NCI-H345 treated with DMSO at 0.1 percent for 48 hours (cell line): Measurements from ENCODE around the gene LGI4.
"Not testable (repeated sequence)": the region's sequence is repeated elsewhere in the genome, so short reads cannot be mapped to it uniquely, and the experiment has no call there.

Source experiments
- DNase-seq: peaks from one replicate; lab custom pipeline; 2025; ENCODE audit not compliant: unreplicated experiment; lab: John Stamatoyannopoulos, UW

LGI4 gene

GRCh38 chr19:35161434-35161743 lies 26.5 kb upstream of the LGI4 start:
- DNase-seq, result no peak

- no peak for DNase-seq
Measured at GRCh38 chr19:35160629-35161433, 26.0 kb upstream of the LGI4 start.

DNA sequence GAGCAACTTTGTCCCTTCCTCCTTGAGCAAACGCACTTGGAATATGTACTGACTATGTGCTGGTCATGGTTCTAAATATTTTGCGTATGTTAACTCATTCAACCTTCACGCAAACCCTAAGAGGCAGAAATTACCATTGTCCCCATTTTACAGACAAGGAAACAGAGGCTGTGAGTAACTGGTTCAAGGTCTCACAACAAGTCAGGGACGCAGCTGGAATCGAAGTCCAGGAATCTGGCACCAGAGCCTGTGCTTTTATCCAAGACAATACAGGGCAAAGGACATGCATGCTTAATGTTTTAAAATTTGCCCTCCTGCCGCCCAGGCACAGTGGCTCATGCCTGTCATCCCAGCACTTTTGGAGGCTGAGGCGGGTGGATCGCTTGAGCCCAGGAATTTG lies 24.7 kb upstream of the LGI4 start:
- DNase-seq, result no peak

DNA sequence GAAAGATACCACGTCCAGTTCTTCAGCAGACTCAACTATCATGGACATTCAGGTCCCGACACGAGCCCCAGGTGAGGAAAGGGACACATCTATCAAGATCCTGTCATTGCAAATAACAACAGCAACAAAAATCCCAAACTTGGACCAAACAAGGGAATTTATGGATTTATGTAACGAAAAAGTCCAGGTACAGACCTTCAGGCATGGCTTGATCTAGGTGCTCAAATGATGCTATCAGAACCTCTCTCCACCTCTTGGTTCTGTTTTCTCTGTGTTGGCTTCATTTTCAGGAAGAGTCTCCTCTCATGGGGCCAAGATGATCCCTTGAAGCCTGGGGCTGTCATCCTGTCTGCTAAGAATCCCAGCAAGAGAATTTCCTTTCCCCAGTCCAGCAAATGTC lies 22.6 kb upstream of the LGI4 start:
- no peak for DNase-seq

DNA sequence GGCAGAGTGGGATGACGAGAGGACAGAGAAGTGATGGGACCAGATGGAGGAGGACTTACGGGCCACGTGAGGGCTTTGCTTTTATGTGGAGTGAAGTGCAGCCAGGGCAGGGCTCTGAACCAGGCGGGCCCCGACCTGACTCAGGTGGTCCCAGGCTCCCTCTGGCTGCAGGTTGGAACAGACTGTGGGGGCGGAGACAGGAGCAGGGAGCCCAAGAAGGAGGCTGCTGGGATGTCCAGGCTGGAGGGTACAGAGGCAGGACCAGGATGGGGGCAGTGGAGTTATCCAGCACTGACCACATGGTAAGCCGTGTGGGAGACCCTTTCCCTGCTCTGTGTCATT lies 21.8 kb upstream of the LGI4 start:
- no peak for DNase-seq

GRCh38 chr19:35155981-35156672 lies 21.3 kb upstream of the LGI4 start:
- DNase-seq, result no peak

GRCh38 chr19:35155441-35155840 lies 20.6 kb upstream of the LGI4 start:
- no peak for DNase-seq

DNA sequence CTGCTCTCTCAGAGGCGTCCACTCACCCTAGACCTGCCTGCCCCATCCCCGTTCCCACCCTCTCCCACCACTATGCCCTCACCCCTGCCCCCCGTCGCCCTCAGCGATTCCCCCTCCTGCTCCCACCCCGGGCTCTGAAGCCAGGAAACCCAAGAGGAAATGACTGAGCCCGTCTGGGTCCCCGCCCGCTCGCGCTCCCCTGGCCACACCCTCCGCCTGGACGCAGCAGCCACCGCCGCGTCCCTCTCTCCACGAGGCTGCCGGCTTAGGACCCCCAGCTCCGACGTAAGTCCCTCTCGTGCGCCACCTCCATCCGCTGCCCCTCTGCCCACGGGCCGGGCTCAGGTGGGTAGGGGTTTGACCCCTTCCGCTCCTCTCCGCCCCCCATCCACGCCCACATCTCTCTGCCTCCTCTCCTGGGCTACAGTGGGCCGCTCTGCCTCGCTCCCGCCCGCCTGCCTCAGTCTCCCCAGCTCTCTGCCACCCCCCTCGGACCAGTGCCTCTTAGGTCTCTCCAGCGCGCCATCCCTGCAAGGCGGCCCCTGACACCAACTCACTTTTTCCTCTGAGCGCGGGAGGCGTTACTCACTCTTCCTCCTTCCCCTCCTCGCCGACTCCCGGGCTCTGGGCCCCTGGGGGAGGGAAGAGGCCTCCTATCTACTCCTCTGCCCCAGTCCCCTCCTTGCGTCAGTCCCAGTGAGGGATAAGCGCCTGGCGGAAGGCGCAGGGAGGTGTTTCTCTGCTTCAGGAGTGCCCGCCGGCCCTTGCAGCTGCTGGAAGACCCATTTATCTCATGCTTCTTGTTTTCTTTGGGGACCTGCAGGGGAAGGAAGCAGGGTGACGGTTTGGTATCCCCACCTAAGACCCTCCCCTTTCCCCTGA lies 19.9 kb upstream of the LGI4 start, which contains the start of gene FXYD5:
TSS of gene FXYD5 (plus strand) at position 211 of the 882 bp plus-strand sequence. CDS start 816 bp downstream, outside the sequence.
- DNase-seq, result no peak

DNA sequence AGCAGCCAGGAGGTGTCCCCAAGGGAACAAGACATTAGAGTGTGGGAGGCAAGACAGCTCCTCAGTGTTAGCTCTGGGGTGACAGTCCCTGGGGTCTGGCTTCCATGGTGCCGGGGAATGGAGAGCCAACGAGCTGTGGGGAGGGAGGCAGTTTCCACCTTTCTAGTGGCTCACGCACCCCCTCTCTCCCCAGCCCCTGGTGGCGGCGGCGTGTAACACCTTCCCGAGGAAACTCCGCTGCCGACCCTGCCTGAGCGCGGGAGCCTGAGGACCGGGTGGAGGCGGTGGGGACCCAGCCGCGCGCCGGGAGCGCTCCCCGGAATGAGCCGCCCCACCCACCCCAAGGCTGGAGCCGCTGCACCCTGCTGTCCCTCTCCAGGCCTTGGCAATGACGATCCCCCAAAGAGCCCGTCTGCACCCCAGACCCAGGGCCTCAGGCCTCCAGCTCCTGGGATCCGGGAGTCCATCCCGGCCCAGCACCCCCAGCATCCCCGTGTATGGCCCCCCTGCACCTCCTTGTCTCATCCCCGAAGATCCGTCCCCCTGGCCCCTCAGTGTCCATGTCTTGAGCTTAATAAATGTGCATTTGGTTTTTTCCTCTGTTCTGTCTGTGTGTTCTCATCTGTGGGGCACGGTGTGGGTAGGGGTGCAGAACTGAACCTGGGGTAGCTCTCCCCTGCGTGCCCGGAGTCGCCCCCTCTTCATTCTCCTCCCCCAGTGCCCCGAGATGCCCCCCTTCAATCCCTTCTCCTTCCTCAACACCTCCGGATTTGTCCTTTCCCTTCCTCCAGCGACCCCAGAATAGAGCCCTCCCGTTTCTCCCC lies 19.1 kb upstream of the LGI4 start:
- DNase-seq, result no peak

DNA sequence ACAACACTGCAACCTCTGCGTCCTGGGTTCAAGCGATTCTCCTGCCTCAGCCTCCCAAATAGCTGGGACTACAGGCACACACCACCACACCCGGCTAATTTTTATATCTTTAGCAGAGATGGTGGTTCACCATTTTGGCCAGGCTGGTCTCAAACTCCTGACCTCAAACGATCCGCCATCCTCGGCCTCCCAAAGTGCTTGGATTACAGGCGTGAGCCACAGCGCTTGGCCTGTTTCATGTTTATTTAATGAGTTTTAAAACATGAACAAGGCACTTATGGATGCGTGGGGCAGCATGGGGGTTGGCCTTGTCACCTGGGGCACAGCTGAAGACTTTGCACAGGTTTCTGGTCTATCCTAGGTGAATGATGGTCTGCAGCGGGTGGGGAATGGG lies 18.3 kb upstream of the LGI4 start:
- DNase-seq, result not testable (repeated sequence)

DNA sequence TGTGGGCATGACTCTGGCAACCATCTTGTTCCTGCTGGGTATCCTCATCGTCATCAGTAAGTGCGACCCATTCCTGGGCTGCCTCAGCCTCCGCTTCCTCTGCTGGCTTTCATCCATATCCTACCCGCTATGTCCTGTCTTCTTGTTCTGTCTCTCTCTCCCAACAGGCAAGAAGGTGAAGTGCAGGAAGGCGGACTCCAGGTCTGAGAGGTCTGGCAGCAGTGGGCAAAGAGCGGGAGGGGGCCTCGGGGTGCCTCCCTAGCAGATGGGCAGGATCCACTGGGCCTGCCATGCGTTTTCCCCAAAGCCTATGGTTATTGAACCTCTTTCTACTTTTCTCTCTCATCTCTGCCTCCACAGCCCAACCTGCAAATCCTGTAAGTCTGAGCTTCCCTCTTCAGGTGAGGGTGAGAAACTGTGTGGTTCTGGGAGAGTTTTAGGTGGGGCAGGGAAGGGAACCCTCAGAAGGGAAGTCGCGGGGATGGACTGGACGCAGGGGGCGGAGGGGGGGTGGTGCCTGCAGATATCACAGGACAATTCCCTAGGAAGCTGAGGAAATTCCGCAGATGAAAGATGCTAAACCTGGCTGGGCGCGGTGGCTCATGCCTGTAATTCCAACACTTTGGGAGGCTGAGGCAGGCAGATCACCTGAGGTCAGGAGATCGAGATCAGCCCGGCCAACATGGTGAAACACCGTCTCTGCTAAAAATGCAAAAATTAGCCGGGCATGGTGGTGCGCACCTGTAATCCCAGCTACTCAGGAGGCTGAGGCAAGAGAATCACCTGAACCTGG lies 16.6 kb upstream of the LGI4 start:
- DNase-seq, result no peak

DNA sequence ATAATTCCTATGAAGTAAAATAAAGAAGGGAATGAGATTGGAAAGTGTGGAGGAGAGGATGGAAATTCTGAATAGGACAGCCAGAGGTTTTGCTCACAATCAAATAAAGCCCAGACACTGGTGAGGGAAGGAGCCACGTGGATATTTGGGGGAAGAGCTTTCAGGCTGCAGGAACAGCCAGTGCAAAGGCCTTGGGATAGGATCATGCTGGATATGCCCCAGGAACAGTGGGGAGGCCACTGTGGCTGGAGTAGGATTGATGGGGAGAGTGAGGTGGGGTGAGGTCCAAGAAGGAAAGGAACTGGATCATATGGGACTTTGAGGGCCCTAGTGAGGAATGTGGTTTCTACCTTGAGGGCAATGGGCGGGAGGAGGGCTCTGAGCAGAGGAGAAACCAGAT lies 15.6 kb upstream of the LGI4 start:
- DNase-seq, result no peak

DNA sequence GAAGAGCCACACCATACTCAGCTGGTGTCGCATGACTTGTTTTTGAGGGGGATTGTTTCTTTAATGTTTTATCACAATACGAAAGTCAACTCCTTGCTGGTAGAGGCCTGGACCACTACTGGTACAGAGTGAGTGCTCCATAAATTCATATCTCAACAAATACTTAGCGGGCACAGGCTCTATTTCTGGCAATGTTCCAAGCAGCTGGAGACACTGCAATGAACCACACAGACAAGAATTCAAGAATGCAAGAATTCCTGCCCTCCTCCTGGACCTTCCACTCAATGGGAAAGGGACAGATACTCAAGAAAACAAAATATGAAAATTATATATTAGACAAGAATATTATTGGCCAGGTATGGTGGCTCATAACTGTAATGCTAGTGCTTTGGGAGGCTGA lies 14.6 kb upstream of the LGI4 start:
- no peak for DNase-seq

DNA sequence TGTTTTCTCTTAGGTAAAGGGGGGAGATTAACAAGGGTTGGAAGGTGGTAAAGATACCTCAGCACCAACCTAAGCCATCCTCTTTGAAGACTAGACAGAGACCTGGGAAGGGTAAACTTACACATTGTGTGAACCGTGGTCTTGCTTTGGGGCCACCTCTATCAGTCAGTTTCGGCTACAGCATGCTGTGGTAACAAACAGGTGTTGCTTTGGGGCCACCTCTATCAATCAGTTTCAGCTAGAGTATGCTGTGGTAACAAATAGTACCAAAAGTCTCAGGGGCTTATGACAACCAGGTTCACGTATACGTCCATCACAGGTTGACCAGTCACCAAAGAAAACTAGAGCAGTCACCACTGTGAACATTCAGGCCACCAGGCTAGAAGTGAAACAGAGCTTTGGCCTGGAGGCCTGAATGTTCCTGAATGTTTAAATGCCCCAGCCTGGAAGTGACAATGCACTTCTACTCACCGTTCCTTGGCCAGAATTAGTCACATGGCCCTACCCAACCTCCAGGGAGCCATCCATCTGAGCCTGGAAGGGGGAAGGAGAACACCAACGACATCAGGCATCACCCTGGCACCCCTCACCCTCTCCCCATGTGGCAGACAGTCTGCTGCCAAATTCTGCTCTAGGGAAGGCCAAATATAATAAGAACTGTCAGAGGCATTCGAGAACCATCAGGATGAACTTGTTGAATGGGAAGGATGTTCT lies 12.0 kb upstream of the LGI4 start:
- no peak for DNase-seq

DNA sequence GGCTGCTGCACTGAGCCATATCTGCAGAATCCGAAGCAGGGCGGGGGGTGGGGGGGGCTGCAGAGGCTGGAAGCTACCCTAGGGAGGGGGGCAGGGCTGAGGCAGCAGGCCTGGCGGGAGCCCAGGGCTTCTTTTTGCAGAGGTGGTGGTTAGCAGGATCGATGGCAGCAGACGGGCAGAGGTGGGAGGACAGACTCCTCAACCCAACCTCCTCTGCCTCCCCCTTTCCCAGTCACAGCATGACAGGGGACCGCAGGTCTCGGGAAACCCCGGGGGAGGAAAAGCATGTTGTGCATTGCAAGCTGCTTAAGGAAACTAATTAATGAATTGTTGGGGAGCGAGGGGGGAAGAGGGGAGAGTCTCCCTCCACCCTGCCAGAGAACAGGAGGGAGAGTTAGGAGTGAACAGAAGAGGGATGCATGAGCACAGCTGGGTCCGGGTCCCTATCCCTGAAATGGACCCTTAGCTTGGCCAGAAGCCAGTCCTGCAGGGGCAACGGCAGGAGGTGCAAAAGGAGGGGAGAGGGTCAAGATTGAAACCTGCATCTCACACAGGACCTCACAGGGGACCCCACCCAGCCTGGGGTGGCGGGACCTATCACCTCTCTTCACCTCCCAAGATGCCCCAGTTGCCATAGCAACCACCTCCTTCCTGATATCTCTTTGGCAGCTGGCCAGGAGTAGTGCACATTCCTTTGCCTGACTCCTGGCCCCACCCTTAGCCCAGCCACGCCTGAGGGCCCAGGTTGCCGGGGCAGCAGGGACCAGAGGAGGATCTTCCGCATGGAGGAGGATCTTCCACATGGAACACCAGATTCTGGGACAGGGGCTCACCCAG lies 10.0 kb upstream of the LGI4 start:
- no peak for DNase-seq

GRCh38 chr19:35144259-35144599 lies 9.4 kb upstream of the LGI4 start:
- DNase-seq, result no peak

GRCh38 chr19:35143818-35144217 lies 9.0 kb upstream of the LGI4 start:
- DNase-seq, result no peak

DNA sequence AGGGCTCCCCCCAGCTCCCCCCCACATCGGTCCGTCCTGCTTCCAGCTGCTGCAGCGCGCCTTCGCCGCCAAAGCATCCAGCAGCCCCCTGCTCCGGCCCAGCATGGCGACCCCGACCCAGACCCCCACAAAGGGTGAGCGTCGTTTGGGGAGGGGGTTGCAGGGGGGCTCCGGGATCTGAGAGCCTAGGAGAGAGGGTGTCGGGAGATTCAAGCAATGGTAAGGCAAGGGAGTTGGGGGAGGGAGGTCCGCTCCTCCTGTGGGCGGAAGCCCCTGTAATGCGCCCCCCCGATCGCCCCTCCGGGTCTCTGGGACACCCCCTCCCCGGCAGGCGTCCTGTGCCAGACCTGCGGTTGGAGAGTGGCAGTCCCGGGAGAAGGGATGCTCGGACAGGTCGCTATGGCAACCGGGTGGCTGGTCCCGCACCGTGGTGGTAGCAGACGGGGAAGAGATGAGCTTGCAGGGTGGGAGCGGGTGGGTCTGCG lies 8.4 kb upstream of the LGI4 start, which contains the start of gene FXYD7:
TSS of gene FXYD7 (plus strand) at position 25 of the 485 bp plus-strand sequence. CDS start at position 104, 79 bp downstream.
- no peak for DNase-seq
